HFF-Myc (cell line): ENCODE measurements around the gene MICOS13.

ENCODE experiments used
- DNase-seq: peaks from one replicate; pipeline ENCODE4 v3.0.0-alpha.2; 2011; ENCODE audit warnings: low read depth; ENCODE audit errors: extremely low read depth
- H3K4me3 ChIP-seq: replicated peaks from 2 replicates; pipeline ENCODE4 v1.5.1; 2011; ENCODE audit warnings: low read depth, mild to moderate bottlenecking, control low read depth, low read length
- TF ChIP-seq, protein P1 (sequence below): IDR thresholded peaks from 2 replicates; pipeline ENCODE4 v1.5.1; 2012; ENCODE audit warnings: mild to moderate bottlenecking, low read depth, low read length, control low read depth; ENCODE audit errors: missing control alignments

MICOS13 gene

DNA sequence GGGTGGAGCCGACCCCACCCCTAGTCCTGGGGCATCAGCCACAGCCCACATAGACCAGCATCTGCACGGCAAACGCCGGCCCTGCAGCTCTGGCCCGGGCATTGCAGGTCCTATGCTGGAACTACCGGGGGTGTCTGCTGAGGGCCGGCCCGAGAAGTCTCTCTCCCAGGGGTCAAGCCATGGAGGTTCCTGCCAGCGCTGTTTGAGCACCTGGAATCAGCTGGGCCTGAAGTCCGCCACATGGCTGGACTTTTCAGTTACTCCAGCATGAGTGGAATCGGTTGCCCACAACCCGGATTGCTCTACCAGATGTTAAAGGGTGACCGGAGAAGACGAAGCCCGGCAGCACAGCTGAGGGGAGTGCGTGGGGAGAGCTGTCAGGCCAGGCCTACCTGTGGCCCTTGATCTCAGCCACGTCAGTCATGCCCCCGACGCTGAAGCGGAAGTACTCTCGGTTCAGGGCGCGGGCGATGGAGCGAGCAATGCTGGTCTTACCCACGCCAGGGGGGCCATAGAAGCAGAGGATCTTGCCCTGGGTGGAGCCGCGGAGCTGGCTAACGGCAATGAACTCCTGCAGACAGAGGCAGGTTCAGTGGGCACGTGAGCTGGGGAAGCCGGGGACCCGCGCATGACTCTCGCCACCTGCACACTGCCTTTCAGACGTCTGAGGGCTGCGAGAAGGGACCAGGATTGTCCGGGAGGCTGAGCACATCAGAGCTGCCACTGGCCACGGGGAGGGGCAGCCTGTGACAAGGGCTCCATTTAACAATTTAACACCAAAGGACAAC is 18.5 kb upstream of the MICOS13 start:
- TF ChIP-seq, protein P1, sequence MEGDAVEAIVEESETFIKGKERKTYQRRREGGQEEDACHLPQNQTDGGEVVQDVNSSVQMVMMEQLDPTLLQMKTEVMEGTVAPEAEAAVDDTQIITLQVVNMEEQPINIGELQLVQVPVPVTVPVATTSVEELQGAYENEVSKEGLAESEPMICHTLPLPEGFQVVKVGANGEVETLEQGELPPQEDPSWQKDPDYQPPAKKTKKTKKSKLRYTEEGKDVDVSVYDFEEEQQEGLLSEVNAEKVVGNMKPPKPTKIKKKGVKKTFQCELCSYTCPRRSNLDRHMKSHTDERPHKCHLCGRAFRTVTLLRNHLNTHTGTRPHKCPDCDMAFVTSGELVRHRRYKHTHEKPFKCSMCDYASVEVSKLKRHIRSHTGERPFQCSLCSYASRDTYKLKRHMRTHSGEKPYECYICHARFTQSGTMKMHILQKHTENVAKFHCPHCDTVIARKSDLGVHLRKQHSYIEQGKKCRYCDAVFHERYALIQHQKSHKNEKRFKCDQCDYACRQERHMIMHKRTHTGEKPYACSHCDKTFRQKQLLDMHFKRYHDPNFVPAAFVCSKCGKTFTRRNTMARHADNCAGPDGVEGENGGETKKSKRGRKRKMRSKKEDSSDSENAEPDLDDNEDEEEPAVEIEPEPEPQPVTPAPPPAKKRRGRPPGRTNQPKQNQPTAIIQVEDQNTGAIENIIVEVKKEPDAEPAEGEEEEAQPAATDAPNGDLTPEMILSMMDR: no peak
- H3K4me3 ChIP-seq: no peak overlapping the region
- DNase-seq: no peak

DNA sequence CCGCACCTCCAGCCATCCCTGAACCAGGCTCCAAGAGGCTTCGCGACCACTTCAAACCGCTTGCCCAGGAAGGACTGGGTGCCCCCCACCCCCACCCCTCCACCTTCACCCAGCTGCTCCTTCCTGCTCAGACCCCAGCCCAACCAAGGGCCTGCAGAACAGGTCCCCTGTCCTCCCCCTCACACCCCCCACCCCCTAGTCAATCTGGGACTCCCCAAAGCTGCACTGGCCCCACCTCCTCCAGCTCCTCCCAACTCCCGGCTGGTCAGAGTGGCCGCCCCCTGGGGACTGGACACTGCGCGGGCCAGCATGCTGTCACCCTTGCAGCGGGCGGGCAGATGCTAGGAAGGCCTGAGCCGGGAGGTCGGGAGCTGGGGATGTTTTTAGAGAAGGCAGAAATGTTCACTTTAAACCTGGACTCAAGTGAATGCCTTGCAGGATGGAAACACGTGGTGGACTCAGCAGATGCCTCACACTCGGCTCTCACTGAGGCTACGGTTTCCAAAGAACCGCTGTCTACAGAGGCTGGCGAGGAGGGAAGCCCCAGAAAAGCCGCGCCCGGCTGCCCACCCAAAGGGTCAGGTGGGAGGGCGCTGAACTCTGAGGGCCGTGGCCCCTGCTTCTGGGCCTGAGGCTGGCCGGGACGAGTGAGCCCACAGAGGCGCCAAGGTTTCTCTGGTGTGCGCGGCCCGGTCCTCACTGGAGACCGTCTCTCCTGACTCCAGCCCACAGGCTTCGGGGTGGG is 17.7 kb upstream of the MICOS13 start:
- TF ChIP-seq, protein P1: no peak

DNA sequence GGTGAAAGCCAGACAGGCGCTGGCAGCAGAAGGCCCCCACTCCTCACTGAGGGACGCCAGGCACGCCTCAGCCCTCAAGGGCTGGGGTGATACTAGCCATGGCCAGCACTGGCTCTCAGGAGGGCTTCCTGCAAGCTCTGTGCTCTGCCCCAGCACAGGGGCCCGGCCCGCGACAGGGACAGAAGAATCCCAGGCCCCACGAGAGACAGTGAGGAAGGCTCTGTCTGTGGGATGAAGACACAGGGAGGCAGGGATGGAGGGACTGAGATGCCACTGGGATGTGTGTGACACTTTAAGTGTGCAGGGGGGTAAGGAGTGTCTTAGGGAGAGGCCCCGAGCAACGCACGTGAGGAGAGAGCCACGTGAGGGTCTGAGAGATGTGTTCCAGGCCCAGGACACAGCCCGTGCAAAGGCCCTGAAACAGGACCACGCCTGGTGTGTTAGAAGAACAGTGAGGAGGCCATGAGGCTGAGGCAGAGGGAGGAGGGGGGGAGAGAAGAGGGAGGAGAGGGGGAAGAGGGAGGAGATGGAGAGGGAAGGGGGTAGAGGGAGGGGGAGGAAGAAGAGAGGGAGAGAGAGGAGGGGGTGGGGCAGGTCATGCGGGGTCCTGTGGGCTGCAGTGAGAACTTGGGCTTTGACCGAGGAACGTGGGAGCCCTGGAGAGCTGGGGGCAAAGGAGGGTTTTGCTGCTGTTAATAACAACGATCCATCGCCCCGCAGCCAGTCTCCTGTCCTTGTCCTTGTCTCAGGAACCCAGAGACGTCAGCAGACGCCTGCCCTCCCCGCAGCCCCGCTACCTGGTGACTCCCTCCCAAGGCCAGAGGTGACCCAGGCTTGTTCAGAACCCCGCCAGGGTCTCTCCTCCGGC is 16.9 kb upstream of the MICOS13 start:
- TF ChIP-seq, protein P1: no peak
- DNase-seq: no peak

More for the DNA sequence above, 17.7 kb upstream of the MICOS13 start:
- DNase-seq: no peak
- H3K4me3 ChIP-seq: no peak overlapping the region

DNA sequence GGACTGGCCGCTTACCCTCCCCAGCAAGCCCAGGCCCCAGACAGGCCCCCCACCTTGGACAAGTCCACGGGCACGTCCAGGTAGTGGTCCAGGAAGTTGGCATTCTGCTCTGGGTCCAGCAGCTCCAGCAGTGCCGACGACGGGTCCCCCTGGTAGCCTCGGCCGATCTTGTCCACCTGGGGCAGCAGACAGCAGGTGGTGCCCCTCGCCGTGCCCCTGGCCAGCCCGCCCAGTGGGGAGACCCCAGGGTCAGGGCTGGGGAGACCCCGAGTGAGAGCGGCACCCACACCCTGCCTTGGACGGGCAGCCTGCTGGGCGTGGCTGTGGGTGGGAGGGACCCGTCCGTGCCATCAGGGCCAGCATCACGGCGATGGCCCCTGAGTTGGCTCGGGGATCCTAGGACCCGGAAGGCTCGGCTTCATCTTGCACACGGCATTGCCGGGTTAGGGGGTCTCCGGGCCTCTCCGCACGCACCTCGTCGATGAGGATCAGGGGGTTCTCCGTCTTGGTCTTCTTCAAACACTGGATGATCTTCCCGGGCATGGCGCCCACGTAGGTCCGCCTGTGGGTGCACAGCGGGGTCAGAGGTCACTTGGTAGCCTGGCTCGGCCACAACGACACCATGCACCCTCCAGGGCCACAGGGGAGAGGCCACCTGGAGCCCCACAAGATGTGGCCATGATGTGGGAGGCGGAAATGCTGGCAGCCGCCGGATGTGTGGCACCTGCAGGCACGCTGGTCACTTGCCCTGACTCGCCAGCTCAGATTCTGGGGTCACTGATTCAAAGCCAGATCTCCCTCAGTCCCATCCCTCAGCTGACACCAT is 16.1 kb upstream of the MICOS13 start:
- no peak for DNase-seq
- H3K4me3 ChIP-seq: no peak overlapping the region
- TF ChIP-seq, protein P1: no peak

More for the DNA sequence above, 16.9 kb upstream of the MICOS13 start:
- H3K4me3 ChIP-seq: no peak overlapping the region

DNA sequence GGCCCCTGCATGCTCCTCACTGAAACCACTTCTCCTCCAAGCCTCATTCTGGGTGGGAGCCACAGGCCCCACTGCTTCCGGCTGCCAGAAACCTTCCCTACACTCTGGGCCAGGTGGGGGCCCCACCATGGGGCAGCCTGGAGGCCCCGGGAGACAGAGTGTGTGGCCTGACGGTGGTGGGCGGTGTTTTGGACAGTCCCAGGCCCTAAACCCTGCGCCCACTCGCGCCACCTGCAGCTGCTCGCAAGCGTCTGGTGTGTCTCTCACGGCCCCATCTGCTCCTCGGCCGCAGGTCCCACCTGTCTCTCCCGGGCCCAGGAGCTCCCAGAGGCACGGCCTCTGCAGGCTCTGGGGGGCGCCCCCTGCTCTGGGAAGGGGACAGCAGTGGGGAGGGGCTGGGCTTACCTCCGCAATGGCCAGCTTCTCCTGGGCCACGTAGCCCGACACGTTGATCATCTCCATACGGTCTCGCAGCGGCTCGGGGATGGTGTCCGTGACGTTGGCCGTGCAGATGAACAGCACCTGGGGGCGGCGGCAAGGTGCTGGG is 15.4 kb upstream of the MICOS13 start:
- DNase-seq: no peak
- no peak overlapping the region for H3K4me3 ChIP-seq
- TF ChIP-seq, protein P1: no peak
